ENCODE results near the gene OLIG3. TPM values are rescaled to one million over a fixed set of nuclear protein-coding genes. Genes with fewer than 3 reads are reported as not detected.

The OLIG3 gene
- total RNA-seq, 1 experiment from 2014 or later = not detected

DNA sequence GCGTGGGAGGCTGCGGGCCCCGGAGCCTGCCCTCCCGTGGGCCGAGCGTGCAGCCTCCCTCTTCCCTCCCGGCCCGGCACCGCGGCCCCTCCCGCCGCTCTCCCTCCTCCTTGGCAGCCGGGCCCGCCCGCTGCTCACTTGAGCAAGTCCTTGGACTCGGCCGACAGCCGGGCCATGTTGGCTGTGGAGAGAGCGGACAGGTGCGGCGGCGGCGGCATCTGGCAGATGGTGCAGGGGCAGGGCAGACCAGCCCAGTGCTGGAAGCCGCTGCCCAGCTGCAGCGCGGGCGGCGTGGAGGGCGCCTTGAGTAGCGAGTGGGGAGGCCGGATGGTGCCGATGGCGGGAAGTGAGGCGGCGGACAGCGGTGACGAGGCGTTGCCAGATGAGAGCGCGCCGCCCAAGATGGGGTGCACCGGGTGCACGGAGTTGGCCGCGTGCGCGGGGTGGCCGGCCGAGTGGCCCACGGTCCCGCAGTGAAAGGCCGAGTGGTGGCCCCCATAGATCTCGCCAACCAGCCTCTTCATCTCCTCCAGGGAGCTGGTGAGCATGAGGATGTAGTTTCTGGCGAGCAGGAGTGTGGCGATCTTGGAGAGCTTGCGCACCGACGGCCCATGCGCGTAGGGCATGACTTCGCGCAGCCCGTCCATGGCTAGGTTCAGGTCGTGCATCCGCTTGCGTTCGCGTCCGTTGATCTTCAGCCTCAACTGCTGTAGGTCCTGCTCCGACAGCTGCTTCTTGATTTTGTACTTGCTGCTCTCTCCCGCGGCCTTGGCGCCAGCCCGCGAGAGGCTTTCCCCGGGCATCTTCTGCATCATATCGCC lies 766 bp downstream of the OLIG3 start:
- H3K36me3 Mint-ChIP-seq (ENCODE audit: insufficient read depth, unreplicated experiment) = no peaks in the 10 kb centered on the region
- ChIA-PET CTCF (no interaction called here), POLR2A (no interaction called here)
- no peaks in the 10 kb centered on the region for H3K9me3 Mint-ChIP-seq (ENCODE audit: unreplicated experiment)
- Histone ChIP-seq H3K4me1 (no peaks in the 10 kb centered on the region), H3K36me3 (ENCODE audit: control insufficient read depth, insufficient read depth, low read length) (no peaks in the 10 kb centered on the region), H3K4me3 (ENCODE audit: low read depth, low read length) (no peak overlapping the region), H3K27me3 (replicated peaks; ENCODE audit: control insufficient read depth, insufficient read depth, low read length) (no peaks in the 10 kb centered on the region), H3K9me3 (no peaks in the 10 kb centered on the region)
- H3K27ac Mint-ChIP-seq (ENCODE audit: unreplicated experiment) = no peak overlapping the region
- peaks cover 12% of the 10 kb centered on the region for H3K27me3 Mint-ChIP-seq (ENCODE audit: insufficient read depth, unreplicated experiment)
- BruUV-seq (replicated peaks) = no TSS peak
- no peak overlapping the region for H3K4me3 Mint-ChIP-seq (ENCODE audit: unreplicated experiment)
- no peak for TF ChIP-seq CTCF (IDR thresholded peaks at IDR 0.05; ENCODE audit: insufficient read depth in 1 of 2, low read depth in 1 of 2, low read length in 1 of 2, severe bottlenecking in 1 of 2, unreplicated experiment in 1 of 2)
- intact Hi-C loops (cut with micrococcal nuclease; ENCODE audit: unreplicated experiment) = no loop called here
- no peak for DNase-seq
- H3K4me1 Mint-ChIP-seq (ENCODE audit: low read depth, unreplicated experiment) = no peaks in the 10 kb centered on the region

GRCh38 chr6:137492289-137493217 lies 1.6 kb downstream of the OLIG3 start:
- no peaks in the 10 kb centered on the region for H3K9me3 Mint-ChIP-seq (ENCODE audit: unreplicated experiment)
- intact Hi-C loops (cut with micrococcal nuclease; ENCODE audit: unreplicated experiment) = no loop called here
- no TSS peak for BruUV-seq (replicated peaks)
- H3K27ac Mint-ChIP-seq (ENCODE audit: unreplicated experiment) = no peak overlapping the region
- H3K4me1 ChIP-seq = no peaks in the 10 kb centered on the region
- no peaks in the 10 kb centered on the region for H3K36me3 ChIP-seq (ENCODE audit: control insufficient read depth, insufficient read depth, low read length)
- DNase-seq = no peak
- no peaks in the 10 kb centered on the region for H3K36me3 Mint-ChIP-seq (ENCODE audit: insufficient read depth, unreplicated experiment)
- no peaks in the 10 kb centered on the region for H3K9me3 ChIP-seq
- POLR2A ChIA-PET = no interaction called here
- CTCF ChIA-PET = no interaction called here
- H3K27me3 ChIP-seq (replicated peaks; ENCODE audit: control insufficient read depth, insufficient read depth, low read length) = no peaks in the 10 kb centered on the region
- peaks cover 7% of the 10 kb centered on the region for H3K27me3 Mint-ChIP-seq (ENCODE audit: insufficient read depth, unreplicated experiment)
- TF ChIP-seq CTCF (IDR thresholded peaks at IDR 0.05; ENCODE audit: insufficient read depth in 1 of 2, low read depth in 1 of 2, low read length in 1 of 2, severe bottlenecking in 1 of 2, unreplicated experiment in 1 of 2) = no peak
- no peak overlapping the region for H3K4me3 ChIP-seq (ENCODE audit: low read depth, low read length)
- H3K4me3 Mint-ChIP-seq (ENCODE audit: unreplicated experiment) = no peak overlapping the region
- no peaks in the 10 kb centered on the region for H3K4me1 Mint-ChIP-seq (ENCODE audit: low read depth, unreplicated experiment)

DNA sequence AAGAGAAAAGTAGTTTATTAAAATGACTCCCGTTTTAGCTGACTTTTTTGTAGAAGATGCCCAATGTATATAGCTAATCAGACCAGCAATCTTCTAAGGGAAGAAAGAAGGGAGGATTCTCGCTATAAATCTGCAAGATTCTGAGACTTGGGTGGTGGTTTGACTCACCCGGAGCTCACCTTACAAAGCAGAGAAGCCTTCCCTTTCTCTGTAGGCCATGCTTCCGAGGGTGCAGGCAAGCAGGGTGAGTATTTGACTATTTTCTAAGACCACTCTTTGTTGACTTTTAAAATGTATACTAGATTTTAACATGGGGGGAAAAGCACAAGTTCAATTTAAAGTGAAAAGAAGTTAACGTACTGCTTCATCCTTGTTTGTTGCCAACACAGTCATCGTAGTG lies 2.7 kb downstream of the OLIG3 start:
- H3K27me3 ChIP-seq (replicated peaks; ENCODE audit: control insufficient read depth, insufficient read depth, low read length) = no peaks in the 10 kb centered on the region
- intact Hi-C loops (cut with micrococcal nuclease; ENCODE audit: unreplicated experiment) = no loop called here
- DNase-seq = no peak
- Mint-ChIP-seq H3K4me3 (ENCODE audit: unreplicated experiment) (no peak overlapping the region), H3K9me3 (ENCODE audit: unreplicated experiment) (no peaks in the 10 kb centered on the region), H3K27me3 (ENCODE audit: insufficient read depth, unreplicated experiment) (peaks cover 7% of the 10 kb centered on the region), H3K4me1 (ENCODE audit: low read depth, unreplicated experiment) (no peaks in the 10 kb centered on the region), H3K36me3 (ENCODE audit: insufficient read depth, unreplicated experiment) (no peaks in the 10 kb centered on the region), H3K27ac (ENCODE audit: unreplicated experiment) (no peak overlapping the region)
- ChIA-PET CTCF (no interaction called here), POLR2A (no interaction called here)
- no TSS peak for BruUV-seq (replicated peaks)
- no peaks in the 10 kb centered on the region for H3K36me3 ChIP-seq (ENCODE audit: control insufficient read depth, insufficient read depth, low read length)
- no peaks in the 10 kb centered on the region for H3K9me3 ChIP-seq
- H3K4me1 ChIP-seq = no peaks in the 10 kb centered on the region
- no peak overlapping the region for H3K4me3 ChIP-seq (ENCODE audit: low read depth, low read length)
- no peak for TF ChIP-seq CTCF (IDR thresholded peaks at IDR 0.05; ENCODE audit: insufficient read depth in 1 of 2, low read depth in 1 of 2, low read length in 1 of 2, severe bottlenecking in 1 of 2, unreplicated experiment in 1 of 2)

Data from Caco-2 (cell line).